PC-3 (cell line): ENCODE measurements around the gene PDIA4.

ENCODE experiments used
- CTCF ChIP-seq: fragments of 300-600 bp; sonication (generic); conservative IDR thresholded peaks from 2 replicates; pipeline ENCODE4 v1.5.1; 2017; ENCODE audit warnings: antibody characterized with exemption, low read depth, mild to moderate bottlenecking, low read length
- EZH2phosphoT487 ChIP-seq: fragments of 300-600 bp; sonication (generic); IDR thresholded peaks from 2 replicates; pipeline ENCODE4 v1.6.1; 2018; ENCODE audit warnings: mild to moderate bottlenecking, antibody characterized with exemption, low read length, borderline replicate concordance

- TF ChIP-seq CTCF = no peak
- TF ChIP-seq EZH2phosphoT487 = no peak
Observed at GRCh38 chr7:149016876-149017275, 11.4 kb downstream of the PDIA4 start.
